Neuronal stem cell (in vitro differentiated cells): ENCODE measurements around the gene MLN.

Experiments
- DNase-seq: peaks from one replicate; pipeline ENCODE4 v3.0.0-alpha.2; 2013; ENCODE audit warnings: low spot score
- H2AFZ ChIP-seq: one replicate; pipeline ENCODE4 v1.6.1; 2013; ENCODE audit warnings: mild to moderate bottlenecking, low read length, inconsistent platforms
- H2AK5ac ChIP-seq: 2 replicates; pipeline ENCODE4 v1.6.1; 2013; ENCODE audit warnings: low read depth, mild to moderate bottlenecking, inconsistent platforms, low read length, moderate library complexity, mixed read lengths
- H2BK120ac ChIP-seq: 2 replicates; pipeline ENCODE4 v1.6.1; 2013; ENCODE audit warnings: low read depth, mild to moderate bottlenecking, inconsistent platforms, low read length, moderate library complexity, mixed read lengths
- H2BK12ac ChIP-seq: one replicate; pipeline ENCODE4 v1.6.1; 2013; ENCODE audit warnings: low read length, inconsistent platforms
- H2BK15ac ChIP-seq: 2 replicates; pipeline ENCODE4 v1.6.1; 2013; ENCODE audit warnings: mild to moderate bottlenecking, low read length, inconsistent platforms, mixed read lengths
- H2BK5ac ChIP-seq: one replicate; pipeline ENCODE4 v1.6.1; 2013; ENCODE audit warnings: inconsistent platforms, mild to moderate bottlenecking, low read length, moderate library complexity
- H3K14ac ChIP-seq: one replicate; pipeline ENCODE4 v1.6.1; 2013; ENCODE audit warnings: low read length, inconsistent platforms
- H3K18ac ChIP-seq: 2 replicates; pipeline ENCODE4 v1.6.1; 2013; ENCODE audit warnings: low read length, inconsistent platforms
- H3K23ac ChIP-seq: 2 replicates; pipeline ENCODE4 v1.6.1; 2013; ENCODE audit warnings: low read depth, mild to moderate bottlenecking, mixed read lengths, low read length, inconsistent platforms; ENCODE audit not compliant: poor library complexity
- H3K27ac ChIP-seq: replicated peaks from 3 replicates; pipeline ENCODE4 v1.5.1; 2013; ENCODE audit warnings: low read length, inconsistent platforms
- H3K27me3 ChIP-seq, 3 experiments: 2 replicates each; pipeline ENCODE4 v1.6.1; 2013; ENCODE audit warnings: low read length in 3 of 3, mild to moderate bottlenecking in 2 of 3, inconsistent platforms in 1 of 3, low read depth in 1 of 3, mixed read lengths in 1 of 3, moderate library complexity in 1 of 3; ENCODE audit not compliant: control insufficient read depth in 3 of 3, insufficient read depth in 3 of 3
- H3K36me3 ChIP-seq, 2 donors: replicated peaks in 1 of 2; 2 replicates each; pipeline ENCODE4 v1.6.1; 2013; ENCODE audit warnings: low read length in 2 of 2; ENCODE audit not compliant: control insufficient read depth in 2 of 2, insufficient read depth in 2 of 2
- H3K4ac ChIP-seq: 2 replicates; pipeline ENCODE4 v1.6.1; 2013; ENCODE audit warnings: inconsistent platforms, mild to moderate bottlenecking, low read length, moderate library complexity
- H3K4me1 ChIP-seq, 2 donors: 1 replicate in 1 of 2; 2 replicates in 1 of 2; pipeline ENCODE4 v1.6.1; 2013; ENCODE audit warnings: low read length in 2 of 2, low read depth in 1 of 2; ENCODE audit not compliant: control insufficient read depth in 2 of 2, insufficient read depth in 1 of 2
- H3K4me2 ChIP-seq: one replicate; pipeline ENCODE4 v1.6.1; 2013; ENCODE audit warnings: mild to moderate bottlenecking, low read length, inconsistent platforms; ENCODE audit not compliant: insufficient read depth, poor library complexity, severe bottlenecking
- H3K4me3 ChIP-seq, 2 donors: 2 replicates each; pipeline ENCODE4 v1.5.1; 2013; ENCODE audit warnings: low read length in 2 of 2, mild to moderate bottlenecking in 2 of 2, inconsistent platforms in 1 of 2, moderate library complexity in 1 of 2
- H3K79me1 ChIP-seq: one replicate; pipeline ENCODE4 v1.6.1; 2013; ENCODE audit warnings: low read depth, mild to moderate bottlenecking, inconsistent platforms, low read length, moderate library complexity
- H3K9ac ChIP-seq: one replicate; pipeline ENCODE4 v1.6.1; 2013; ENCODE audit warnings: mild to moderate bottlenecking, low read depth, low read length, inconsistent platforms; ENCODE audit not compliant: poor library complexity
- H3K9me3 ChIP-seq, 2 donors: replicated peaks in 1 of 2; 2 replicates each; pipeline versions ENCODE3 to v1.6.1; 2013; ENCODE audit warnings: low read length in 2 of 2, mild to moderate bottlenecking in 2 of 2, inconsistent platforms in 1 of 2, low read depth in 1 of 2, mixed read lengths in 1 of 2, moderate library complexity in 1 of 2; ENCODE audit not compliant: control insufficient read depth in 2 of 2, insufficient read depth in 1 of 2
- H4K8ac ChIP-seq: one replicate; pipeline ENCODE4 v1.6.1; 2013; ENCODE audit warnings: low read depth, mild to moderate bottlenecking, inconsistent platforms, low read length, moderate library complexity
- H4K91ac ChIP-seq: one replicate; pipeline ENCODE4 v1.6.1; 2013; ENCODE audit warnings: low read length, low read depth, mild to moderate bottlenecking, inconsistent platforms; ENCODE audit not compliant: poor library complexity
- WGBS, 2 donors: extraction: QIAGEN DNeasy Blood & Tissue Kit; methylation state at CpG; one replicate each; pipeline ENCODE4 v1.1.7; 2013; ENCODE audit warnings: missing lambda C conversion rate in 2 of 2, mixed read lengths in 1 of 2; ENCODE audit not compliant: insufficient read length in 2 of 2, insufficient replicate concordance in 1 of 2; ENCODE audit errors: extremely low coverage in 2 of 2; 5-methylcytosine and 5-hydroxymethylcytosine counted together

MLN gene

DNA sequence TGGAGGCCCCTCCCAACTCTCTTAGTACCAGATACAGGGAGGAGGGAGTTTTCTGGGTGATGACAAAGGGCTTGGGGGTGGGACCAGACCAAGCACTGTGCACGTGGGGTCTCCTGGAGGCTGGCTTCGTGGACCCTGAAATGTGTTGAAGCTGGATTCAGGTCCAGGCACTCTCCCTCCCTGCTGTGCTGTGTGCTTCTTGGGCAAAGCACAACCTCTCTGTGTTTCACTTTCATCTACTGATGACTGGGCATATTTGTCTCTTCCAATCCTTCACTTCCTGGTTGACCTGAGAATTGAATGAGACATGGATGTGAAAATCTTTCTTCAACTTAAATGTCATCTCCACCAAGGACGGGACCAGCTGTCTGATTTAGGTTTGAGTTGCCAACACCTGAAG is 14.5 kb upstream of the MLN start:
- no peaks in the 10 kb centered on the region for H3K79me1 ChIP-seq
- H3K4me2 ChIP-seq, result no peak overlapping the region
- H3K27me3 ChIP-seq, result peaks cover 0 to 21% (median 2%) of the 10 kb centered on the region in 3 experiments
- H3K27ac ChIP-seq, result no peak overlapping the region
- no peaks in the 10 kb centered on the region for H3K36me3 ChIP-seq
- no peaks in the 10 kb centered on the region for H3K9me3 ChIP-seq
- no peak overlapping the region for H3K4ac ChIP-seq
- no peak overlapping the region for H4K91ac ChIP-seq
- no peak overlapping the region for H4K8ac ChIP-seq
- WGBS, 2 donors, result no CpG with 5 or more reads among the region's 3 CpGs
- DNase-seq, result no peak
- H3K23ac ChIP-seq, result no peak overlapping the region
- no peak overlapping the region for H3K4me3 ChIP-seq
- H2BK12ac ChIP-seq, result no peak overlapping the region
- no peak overlapping the region for H3K9ac ChIP-seq
- no peak overlapping the region for H3K18ac ChIP-seq
- H2AK5ac ChIP-seq, result no peak overlapping the region
- H2BK5ac ChIP-seq, result no peak overlapping the region
- H3K4me1 ChIP-seq, result peaks cover 0 to 9% of the 10 kb centered on the region in 2 donors
- H2BK15ac ChIP-seq, result no peak overlapping the region
- H2BK120ac ChIP-seq, result no peak overlapping the region
- no peak overlapping the region for H3K14ac ChIP-seq
- no peak overlapping the region for H2AFZ ChIP-seq

DNA sequence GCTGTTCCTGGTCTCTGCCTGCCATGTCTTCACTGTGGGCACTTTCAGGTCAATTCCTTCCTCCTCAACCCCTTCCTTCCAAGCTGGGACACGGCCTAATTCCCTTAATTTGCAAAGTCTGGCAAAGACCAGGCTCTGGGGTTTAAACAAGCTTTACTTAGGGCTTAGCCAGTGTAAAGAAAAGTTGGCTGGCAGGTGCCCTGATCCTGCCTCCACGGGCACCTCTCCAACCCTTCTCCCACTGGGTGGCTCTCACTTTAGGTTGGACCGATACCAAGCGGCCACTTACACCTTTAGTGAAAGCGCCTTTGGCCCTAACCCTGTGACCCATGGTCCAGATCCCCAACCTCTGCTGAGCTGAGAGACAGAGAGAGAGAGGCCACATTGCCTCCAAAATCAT is 13.7 kb upstream of the MLN start:
- H3K9ac ChIP-seq, result no peak overlapping the region
- H3K4me1 ChIP-seq, result peaks cover under 1 to 5% of the 10 kb centered on the region in 2 donors
- WGBS, 2 donors, result no CpG with 5 or more reads among the region's 5 CpGs
- H3K14ac ChIP-seq, result no peak overlapping the region
- H2BK120ac ChIP-seq, result no peak overlapping the region
- H3K4me2 ChIP-seq, result no peak overlapping the region
- H4K8ac ChIP-seq, result no peak overlapping the region
- no peak overlapping the region for H2BK15ac ChIP-seq
- no peak overlapping the region for H3K23ac ChIP-seq
- peaks cover 0 to 21% (median 2%) of the 10 kb centered on the region in 3 experiments for H3K27me3 ChIP-seq
- H2BK12ac ChIP-seq, result no peak overlapping the region
- DNase-seq, result no peak
- H3K79me1 ChIP-seq, result no peaks in the 10 kb centered on the region
- no peaks in the 10 kb centered on the region for H3K9me3 ChIP-seq
- H2AFZ ChIP-seq, result no peak overlapping the region
- H3K4ac ChIP-seq, result no peak overlapping the region
- no peak overlapping the region for H3K27ac ChIP-seq
- H2BK5ac ChIP-seq, result no peak overlapping the region
- H3K36me3 ChIP-seq, result no peaks in the 10 kb centered on the region
- no peak overlapping the region for H3K18ac ChIP-seq
- H2AK5ac ChIP-seq, result no peak overlapping the region
- H3K4me3 ChIP-seq, result no peak overlapping the region
- H4K91ac ChIP-seq, result no peak overlapping the region

DNA sequence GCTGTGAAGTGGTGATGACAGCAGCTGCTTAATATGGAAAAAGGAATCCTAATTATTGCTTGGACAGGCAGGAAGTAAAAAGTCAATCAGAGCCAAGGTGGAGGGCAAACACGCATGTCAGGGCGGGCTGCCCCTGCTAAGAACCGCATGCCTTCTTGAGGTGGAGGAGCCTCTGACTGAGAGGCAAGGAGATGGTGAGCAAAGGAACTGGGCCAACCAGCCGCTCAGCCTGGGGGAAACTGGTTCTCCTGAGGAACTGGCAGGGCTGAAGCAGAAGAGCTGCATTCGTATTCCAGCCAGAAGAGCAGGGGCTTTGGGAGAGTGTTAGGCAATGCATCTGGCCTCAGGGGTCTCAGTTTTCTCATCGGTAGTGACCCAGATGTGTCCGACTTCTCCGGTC is 13.1 kb upstream of the MLN start:
- Histone ChIP-seq H2BK12ac (no peak overlapping the region), H3K79me1 (no peaks in the 10 kb centered on the region), H3K4me2 (no peak overlapping the region), H3K27ac (no peak overlapping the region), H2BK120ac (no peak overlapping the region), H4K8ac (no peak overlapping the region), H2BK5ac (no peak overlapping the region), H2BK15ac (no peak overlapping the region), H3K4ac (no peak overlapping the region), H3K27me3 (peaks cover 0 to 21% (median 2%) of the 10 kb centered on the region in 3 experiments), H3K9me3 (no peaks in the 10 kb centered on the region), H3K14ac (no peak overlapping the region), H3K18ac (no peak overlapping the region), H3K23ac (no peak overlapping the region), H3K36me3 (no peaks in the 10 kb centered on the region), H2AK5ac (no peak overlapping the region), H2AFZ (no peak overlapping the region), H3K4me1 (peaks cover 7 to 8% of the 10 kb centered on the region in 2 donors), H3K9ac (no peak overlapping the region), H4K91ac (no peak overlapping the region), H3K4me3 (no peak overlapping the region)
- DNase-seq, result no peak
- WGBS, 2 donors, result no CpG with 5 or more reads among the region's 8 CpGs

DNA sequence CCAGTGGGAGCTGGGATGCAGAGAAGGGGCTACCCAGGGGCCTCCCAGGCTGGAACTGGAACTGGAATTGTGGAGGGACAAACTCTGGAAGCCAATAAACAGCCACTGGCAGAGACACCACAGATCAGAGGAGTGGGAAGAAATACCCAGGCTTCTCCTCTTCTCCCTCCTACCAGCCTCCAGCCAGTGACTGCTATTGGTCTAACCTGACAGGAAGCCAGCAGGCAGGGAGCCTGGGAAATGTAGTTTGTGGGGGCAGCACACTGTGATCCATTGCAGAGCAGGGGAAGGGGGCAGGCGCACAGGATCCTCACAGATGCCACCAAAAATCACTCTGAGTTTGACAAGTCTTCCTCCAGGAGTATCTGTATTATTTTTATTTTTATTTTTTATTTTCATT is 12.1 kb upstream of the MLN start:
- no peaks in the 10 kb centered on the region for H3K36me3 ChIP-seq
- no peaks in the 10 kb centered on the region for H3K9me3 ChIP-seq
- peak overlapping the region; percentile 57 for H2AFZ ChIP-seq
- no peak overlapping the region for H2BK12ac ChIP-seq
- peaks cover 0 to 17% (median 2%) of the 10 kb centered on the region in 3 experiments for H3K27me3 ChIP-seq
- H4K91ac ChIP-seq, result no peak overlapping the region
- H3K4me3 ChIP-seq, result no peak overlapping the region
- no peak overlapping the region for H2AK5ac ChIP-seq
- no peak overlapping the region for H2BK120ac ChIP-seq
- H3K4me2 ChIP-seq, result no peak overlapping the region
- DNase-seq, result peak; percentile 36
- no peak overlapping the region for H3K18ac ChIP-seq
- H4K8ac ChIP-seq, result no peak overlapping the region
- no peak overlapping the region for H3K4ac ChIP-seq
- no peak overlapping the region for H2BK15ac ChIP-seq
- no peaks in the 10 kb centered on the region for H3K79me1 ChIP-seq
- H3K4me1 ChIP-seq, result peaks cover 11 to 12% of the 10 kb centered on the region in 2 donors
- whole genome bisulfite sequencing, 2 donors, result no CpG with 5 or more reads among the region's 1 CpG
- no peak overlapping the region for H3K9ac ChIP-seq
- H3K14ac ChIP-seq, result no peak overlapping the region
- no peak overlapping the region for H3K23ac ChIP-seq
- H3K27ac ChIP-seq, result no peak overlapping the region
- H2BK5ac ChIP-seq, result no peak overlapping the region
